ENCODE results near the gene FHIT.

The FHIT gene
- total RNA-seq = 0.12 to 8.1 (median 1.1) reads per million in 4 experiments

DNA sequence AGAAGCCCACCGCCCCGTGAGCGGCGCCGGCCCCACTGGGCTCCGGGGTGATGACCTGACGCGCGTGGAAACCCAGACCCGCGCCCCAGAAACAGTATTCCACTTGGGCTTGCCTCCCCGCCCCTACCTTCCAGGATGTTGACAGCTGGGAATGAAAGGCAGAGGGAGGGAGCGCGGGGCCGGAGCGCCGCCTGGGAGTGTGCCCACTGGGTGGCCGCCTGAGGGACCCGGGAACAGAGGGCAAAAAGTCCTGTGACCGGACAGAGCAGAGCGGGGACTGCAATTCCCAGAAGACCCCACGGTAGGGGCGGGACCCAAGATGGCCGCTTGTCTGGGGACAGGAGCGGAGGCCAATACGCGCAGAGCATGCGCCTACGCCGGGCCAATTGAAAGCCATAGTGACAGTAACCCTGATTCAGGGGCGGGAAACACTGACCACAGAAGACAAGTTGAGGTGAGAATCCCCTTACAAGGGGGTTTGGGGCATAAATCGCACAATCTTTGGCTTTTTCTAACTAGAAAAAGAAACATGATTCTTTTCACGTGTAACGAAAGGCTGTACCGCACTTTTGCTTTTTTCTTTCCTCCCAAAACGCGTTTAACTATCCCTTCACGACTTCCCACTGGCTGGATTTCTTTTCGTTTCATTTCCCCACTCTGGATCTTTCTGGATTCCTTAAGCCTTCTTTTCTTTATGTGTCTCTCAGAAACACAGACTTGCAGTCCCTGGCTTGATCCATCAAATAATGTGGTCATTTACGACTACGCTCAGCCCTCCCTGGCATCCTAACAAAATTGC is at the start of gene FHIT:
FHIT (minus strand) TSS at position 279 of the 799 bp plus-strand sequence.
- DNase-seq = peak; percentile 80

DNA sequence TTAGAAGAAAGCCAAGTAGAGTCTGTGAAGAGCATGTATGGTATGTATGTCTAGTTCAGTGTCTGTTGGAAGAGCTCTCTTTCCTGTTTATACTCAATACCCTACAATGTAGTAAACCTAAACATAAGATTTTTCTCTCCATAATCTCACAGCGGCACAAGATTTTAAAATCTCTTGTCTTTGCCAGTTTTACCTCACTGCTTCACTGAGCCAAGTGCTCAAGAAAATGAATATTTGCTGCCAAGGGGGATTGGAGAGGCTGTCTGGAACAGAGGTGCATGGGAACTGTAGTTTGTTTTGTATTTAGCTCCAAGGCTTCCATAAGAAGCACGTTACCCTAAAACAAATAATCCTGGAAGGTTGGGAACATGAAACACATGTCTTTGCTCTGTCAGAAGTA is 49.5 kb upstream of the FHIT start:
- no peak for DNase-seq

DNA sequence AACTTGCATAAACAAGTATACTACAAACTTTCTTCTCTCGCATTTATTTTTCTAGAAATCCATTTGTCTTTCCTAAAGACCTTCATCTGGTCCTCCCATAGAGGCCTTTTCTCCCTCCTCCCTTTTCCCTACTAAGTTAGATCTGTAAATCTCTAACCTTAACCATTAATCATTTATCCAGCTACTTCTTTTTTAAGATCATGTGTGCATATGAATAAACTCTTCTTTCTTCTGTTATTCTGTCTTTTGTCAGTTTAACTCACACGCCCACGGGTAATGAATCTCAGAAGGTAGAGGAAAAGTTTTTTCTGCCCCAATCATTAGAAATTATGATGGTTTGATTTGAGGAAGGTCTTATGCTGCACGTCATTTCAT is 48.7 kb upstream of the FHIT start:
- no peak for DNase-seq

DNA sequence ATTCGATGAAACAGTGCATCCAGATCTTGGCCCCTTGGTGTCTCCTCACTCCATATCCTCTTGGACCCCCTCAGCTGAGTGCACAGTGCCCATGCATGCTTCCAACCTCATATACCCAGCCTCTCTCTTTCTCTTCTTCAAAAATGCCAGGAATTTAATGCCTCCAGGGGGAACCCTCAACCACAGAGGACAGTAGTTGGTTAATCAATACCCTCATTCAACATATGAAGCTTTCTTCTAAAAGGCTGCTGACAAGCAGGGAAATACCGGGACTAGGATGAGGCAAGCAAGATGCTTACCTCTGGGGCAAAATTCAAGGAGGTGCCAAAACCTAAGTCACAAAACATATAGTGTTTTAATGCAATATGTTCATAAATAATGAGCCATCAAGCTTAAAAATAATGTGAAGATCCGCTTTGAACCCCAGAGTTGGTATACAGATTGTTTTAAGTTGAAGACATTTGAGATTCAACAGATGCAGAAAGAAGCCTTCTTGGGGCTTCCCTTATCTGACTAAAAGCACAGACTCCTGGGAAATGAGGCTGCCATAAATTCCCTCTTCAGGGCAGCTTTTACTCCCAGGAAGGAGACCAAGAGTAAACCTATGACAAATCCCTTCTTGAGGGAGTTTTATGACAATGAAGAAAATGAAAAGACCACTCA is 48.2 kb upstream of the FHIT start:
- no peak for DNase-seq

DNA sequence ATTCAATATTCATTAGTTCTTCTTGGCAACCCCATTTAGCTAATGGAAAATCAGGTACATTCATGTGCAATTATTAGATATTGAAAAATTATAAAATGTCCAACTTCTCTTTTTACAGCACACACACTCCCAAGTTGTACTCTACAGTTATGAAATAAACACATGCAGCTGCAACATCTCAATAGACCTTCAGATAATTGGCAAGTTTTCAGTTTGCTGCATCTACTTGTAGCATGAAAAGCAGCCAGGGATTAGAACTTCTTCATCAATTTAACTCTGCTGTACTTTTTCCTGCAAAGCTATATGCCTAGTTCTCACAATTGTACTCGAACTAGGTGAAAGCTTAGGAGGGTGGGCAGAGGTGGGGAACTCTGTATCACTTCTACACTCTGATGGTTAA is 46.6 kb upstream of the FHIT start:
- DNase-seq = no peak

DNA sequence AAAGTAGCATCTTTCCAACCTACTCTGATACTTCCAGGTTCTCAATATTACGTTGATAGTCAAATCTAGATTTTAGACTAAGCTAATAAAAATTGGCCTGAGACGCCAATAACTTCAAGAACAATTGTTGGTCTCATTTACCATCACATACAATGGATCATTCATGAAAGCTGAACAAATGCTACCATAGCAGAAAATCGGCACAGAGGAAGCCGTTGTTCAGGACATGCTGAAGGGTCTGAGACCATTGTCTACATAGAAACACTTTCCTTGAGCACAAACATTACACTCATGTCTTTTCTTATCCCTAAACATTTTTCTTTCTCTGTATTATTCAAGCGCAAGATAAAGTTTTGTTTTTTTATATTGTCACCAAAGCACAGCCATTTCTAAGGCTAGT is 37.2 kb upstream of the FHIT start:
- no peak for DNase-seq

DNA sequence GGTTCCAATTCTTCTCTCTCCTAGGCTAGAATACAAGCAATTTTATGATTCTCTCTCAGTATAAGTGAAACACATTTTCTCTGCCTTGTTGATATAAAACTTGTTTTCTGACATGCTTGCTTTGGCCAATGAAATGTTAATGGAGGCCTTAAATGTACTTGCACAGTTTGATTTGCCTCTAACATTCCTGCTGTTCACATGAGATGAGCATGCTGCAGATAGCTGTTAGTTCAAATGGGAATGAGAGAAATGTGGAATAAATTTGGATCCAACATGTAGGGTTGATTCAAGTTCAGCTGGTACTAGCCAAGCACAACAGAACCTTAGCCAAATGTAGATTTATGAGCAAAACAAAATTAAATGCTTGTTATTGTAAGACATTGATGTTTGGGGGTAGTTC is 32.6 kb upstream of the FHIT start:
- no peak for DNase-seq

DNA sequence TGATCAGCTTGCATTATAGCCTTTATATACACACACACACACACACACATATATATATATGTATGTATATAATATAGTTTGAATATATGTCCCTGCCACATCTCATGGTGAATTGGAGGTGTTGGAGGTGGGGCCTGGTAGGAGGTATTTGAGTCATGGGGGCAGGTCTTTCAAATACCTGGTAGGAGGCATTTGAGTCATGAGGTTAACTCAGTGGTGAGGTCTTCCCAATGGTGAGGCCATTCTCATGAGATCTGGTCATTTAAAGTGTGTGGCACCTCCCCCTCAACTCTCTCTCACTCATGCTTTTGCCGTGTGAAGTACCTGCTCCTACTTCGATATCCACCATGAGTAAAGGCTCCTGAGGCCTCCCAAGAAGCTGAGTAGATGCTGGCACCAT is 27.5 kb upstream of the FHIT start:
- DNase-seq = no peak

DNA sequence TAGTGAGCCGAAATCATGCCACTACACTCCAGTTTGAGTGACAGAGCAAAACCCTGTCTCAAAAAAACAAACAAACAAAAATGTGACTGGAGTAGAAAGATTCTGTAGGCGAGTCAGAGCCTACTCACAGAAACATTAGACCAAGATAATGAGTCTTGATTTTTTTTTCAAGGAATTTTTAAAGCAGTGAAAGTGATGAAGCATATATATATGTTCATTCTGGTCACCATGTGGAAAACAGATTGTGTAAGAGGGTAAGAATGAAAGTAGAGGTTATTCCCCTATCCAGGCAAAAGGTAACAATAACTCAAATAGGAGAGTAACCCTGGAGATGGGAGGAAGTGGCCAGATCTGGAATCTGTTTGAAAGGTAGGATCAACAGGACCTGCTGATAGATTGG is 26.2 kb upstream of the FHIT start:
- DNase-seq = no peak

DNA sequence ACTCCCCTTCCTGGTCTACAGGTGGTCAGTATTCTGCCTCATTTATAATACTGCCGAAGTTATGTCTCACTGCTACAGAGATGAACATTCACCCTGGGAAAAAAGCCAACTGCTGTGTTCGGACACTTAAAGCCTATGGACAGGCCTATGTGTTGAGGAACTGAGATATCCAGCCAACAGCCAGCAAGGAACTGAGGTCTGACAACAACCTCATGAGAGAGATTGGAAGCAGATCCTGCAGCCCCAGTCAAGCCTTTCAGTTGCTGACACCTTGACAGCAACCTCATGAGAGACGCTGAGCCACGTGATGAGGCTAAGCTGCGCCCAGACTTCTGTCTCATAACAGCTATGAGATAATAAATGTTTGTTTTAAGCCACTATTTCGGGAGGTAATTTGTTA is 18.2 kb upstream of the FHIT start:
- no peak for DNase-seq

DNA sequence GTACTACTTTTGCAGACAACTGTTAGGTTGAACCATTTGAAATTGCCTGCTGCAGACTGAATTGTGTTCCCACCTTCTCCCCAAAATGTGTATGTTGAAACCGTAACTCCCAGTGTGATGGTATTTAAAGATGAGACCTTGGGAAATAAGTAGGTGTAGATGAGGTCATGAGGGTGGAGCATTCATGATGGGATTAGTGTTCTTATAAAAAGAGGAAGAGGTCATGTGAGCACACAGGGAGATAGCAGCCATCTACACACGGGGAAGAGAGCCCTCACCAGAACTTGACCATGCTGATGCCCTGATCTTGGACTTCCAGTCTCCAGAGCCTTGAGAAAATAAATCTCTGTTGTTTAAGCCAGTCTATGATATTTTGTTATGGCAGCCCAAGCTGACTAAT is 17.4 kb upstream of the FHIT start:
- DNase-seq = no peak

DNA sequence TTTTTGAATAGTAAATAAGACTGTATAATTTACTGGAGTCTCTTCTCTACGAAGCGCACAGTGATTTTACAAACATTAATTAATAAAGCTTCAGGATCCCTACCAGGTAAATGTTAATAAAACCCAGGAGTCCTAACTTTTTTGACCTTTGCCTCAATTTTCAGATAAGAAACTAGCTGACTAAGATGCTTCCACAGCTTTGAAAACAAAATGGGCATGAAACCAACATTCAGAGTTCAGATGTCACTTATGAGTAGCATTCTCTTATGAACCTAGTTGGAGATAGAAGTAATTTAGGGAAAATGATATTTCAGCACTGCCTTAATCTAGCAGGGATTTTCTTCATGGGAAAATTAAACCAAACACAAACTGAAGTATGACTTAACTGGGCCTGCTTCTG is 13.0 kb upstream of the FHIT start:
- no peak for DNase-seq

DNA sequence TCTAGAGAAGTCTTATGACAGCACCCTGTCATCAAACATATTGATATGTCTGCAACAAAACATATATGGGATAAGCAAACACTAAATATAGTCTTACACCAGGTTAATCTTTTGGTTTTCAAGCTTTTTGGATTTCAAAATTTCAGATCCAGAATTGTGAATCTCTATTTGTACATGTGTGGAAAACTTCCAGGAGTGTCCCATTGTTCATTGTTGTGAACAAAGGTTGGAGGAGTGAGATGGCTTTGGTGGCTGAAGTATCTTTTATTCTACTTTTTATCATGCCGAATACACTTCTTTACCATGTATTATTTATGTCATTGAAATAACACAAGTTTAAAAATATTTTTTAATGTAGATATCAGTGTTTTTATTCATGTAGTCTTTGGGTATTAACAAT is 5.9 kb upstream of the FHIT start:
- no peak for DNase-seq

DNA sequence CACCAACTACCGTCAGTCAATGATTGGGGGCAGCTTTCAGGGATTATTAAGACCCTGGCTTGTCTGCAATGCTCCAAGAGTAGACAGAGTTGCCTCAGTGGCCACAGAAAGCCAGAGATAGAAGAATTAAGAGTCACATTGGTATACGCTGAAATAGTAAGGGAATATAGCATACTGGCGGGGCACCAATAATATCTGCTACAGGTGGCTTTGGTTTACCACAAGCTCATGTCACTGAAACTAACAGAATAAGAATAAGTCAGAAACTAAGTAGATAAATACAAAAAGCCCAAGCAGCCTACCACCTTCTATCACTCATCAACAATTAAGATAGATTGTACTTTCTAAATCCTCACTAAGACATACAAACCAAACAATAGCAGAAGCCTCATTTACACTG is 2.5 kb upstream of the FHIT start:
- DNase-seq = no peak

DNA sequence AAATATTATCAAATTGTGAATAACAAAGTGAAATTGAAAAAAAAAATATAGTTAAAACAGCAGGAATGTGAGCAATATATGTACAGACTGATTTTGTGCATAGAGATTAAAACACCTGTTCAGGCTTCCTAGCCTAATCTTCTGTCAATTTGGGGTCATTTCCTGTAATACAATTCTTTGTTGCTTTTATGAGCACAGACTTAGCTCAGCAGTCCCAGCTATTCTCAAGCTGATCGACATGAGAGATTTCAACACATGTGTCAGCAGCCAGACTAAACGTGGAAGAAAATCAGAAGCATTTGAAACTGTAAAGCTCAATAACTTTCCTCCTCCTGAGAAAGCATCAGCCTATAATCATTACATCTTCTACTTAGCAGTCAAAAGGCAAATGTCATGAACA is 1.6 kb upstream of the FHIT start:
- no peak for DNase-seq

DNA sequence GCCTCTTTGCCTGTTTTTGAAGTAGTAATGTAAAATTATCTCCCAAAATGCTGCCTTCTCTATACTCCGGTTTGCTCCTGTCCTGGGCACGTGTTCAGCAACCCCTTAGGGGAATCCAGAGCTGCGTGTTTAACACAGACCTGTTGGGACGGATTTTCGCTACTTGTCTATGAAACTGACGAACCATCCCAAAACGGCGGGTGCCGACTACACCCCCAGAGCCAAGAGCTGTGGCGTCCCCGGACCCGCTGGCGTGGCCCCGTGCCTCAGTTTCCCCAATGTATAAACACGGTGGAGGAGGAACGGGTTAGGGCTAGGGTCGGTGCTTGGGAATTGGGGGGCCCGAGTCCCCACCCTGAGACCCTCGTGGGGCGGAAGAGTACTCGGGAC is 473 bp downstream of the FHIT start:
- peak; percentile 4 for DNase-seq

DNA sequence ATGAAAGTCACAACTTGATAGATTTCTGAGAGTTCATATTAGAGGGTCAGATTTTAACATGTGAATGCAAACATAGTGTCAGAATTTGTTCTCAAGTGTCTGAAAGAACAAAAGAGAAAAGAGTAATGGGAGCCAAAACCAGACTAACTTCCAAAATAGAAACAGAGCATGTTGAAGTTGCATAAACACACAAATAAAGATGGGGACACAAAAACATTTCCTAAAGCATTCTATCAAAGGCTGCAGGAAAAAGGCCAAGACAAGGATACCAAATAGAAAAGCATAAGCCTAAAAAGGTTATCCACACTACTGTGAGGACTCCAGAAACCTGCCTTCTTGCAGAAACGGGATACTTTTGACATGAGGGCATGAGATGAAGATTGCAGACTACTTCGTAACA is 2.8 kb downstream of the FHIT start:
- no peak for DNase-seq

DNA sequence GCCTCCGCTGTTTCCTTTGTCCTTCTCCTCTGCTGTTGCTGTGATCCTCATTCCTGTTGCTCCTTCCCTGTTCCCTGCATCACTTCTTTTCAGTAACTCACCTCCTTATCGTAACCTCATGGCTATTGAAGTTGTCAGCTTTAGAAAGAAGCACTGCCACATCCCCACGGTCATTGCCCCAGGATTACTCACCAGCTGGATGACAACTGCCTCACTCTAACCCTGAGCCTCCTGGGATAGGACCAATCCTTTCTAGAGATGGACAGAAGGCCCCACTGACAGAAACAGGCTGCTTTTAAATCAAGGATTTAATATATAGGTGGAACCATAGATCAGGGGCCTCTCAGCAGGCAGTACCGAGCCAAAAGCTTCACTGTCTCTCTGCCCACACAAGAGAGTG is 4.1 kb downstream of the FHIT start:
- DNase-seq = no peak

DNA sequence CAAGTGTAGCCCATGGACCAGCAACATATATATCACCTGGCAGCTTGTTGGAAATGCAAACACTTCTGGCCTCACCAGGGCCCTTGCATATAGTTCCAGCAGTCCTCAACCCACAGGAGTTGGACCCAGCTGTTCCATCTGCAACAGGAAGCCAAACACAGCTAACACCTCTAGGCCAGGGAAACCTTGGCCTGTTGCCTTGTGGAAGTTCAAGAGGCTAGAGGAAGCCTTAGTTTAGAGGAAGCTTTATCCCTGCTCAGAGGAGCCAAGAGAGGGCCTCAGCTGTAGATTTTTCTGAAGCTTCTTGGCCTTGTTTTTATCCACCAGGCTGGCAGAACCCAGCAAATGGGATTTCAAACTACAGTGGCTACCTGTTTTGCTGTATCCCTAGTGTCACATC is 11.4 kb downstream of the FHIT start:
- no peak for DNase-seq

DNA sequence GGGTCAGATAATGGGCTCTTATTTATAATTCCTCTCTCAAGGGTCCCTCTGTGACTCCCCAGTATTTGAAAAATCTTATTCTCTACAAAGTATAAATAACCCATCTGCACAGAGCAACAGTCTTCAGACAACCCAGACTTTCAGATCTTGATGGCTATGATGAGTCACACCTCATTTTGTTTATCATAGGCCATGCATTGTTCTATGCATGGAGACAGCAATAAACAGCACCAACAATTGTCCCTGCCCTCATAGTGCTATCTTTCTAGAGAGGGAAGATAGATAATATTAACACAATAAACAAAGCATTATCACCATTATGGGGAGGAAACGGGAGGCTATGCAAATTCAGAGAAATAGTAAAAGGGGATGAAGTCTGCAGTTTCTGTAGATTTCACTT is 13.4 kb downstream of the FHIT start:
- DNase-seq = no peak

DNA sequence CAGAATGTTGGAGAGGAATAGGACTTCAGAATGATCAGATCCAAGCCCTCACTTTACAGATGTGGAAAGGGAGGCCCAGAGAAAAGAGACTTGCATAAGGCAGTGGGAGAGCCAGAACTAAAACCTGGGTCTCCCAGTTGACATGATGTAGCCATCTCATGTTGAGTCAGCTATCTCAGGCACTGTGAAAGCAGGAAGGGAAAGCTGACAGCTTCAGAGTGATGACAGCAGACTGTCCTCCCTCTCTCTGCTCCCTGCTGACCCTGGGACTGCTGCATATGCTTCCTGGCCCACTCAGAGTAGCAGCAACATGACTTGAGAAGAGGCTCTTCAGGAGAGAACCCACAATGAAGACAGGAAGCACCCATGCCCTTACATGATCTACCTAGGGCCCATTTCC is 14.7 kb downstream of the FHIT start:
- DNase-seq = no peak

DNA sequence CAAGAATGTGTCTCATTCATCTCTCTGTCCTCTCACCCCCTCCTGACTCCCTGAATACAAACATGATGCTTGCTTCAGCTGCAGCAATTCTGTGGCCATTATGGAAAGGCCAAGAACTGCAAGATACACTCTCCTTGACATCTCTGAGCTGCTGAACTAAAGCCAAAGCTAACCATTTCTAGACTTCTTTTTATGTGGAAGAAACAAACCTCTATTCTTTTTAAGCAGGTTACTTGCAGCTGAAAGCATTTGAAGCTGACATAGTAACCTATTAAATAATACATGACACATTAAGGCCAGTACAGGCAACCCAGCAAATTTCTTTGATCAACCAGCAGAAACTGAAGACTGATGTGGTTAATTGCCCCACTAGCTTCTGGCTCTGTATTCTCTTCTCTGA is 17.5 kb downstream of the FHIT start:
- DNase-seq = no peak

DNA sequence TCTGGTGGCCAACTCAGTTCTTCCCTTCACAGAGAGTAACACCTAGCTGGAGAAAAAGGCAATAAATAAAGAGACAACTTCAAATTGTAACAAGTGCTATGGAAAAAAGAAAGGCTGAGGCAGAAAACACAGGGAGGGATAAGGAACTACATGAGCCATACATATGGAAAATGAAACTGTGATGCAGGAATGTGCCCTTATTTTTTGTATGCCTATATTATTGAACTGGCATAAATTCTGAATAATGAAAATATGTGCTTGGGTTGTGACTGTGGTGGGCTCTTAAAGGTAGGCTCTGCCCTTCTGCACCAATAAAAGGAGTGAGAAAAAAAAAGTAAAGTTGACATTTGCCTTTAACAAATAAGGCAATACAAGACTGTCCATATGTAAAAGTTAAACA is 19.6 kb downstream of the FHIT start:
- no peak for DNase-seq

DNA sequence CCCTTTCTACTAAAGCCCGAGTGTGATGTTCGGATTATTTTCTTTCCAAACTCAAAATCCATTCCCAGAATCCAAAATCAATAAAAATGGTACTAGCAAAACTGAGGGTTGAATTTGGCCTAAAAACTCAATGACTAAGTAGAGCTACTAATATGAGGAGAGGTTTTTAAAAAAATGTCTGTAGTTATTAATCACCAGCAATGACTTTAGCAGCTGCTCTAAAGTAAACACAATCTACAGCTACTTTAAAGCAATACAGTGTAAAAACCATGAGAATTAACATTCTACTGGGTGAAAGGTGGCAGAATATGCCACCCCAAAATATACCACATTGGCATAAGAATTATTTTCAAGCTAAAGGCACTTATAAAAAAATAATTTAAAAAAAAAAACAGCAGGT is 23.5 kb downstream of the FHIT start:
- no peak for DNase-seq

DNA sequence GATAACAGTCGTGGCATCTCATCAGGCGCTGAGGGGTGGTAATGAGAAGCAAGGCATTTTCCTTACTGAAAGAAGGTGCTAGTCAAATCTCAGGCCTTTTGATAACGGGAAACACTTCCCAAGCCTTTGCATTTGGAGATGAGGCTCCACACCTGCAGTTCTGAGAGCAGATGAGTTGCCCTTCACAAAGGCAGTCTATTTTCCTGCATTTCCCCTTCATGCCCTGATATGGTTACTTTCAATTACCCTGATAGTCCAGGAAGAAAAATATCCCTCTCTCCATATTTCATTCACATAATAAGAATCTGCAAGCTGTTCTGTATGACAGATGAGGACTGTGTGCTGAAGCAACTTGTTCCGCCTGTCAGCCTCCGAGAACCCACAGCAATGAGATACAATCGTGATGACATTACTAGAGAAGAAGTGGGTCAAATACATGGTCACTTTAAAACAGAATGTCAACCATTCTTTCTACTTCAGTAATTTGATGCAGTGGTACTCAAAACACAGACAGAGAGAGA is 25.0 kb downstream of the FHIT start:
- no peak for DNase-seq

Measured in effector CD8-positive, alpha-beta T cell (primary cell).